Endothelial cell of umbilical vein (primary cell): Measurements from ENCODE around the gene CALN1. TPM values are rescaled to one million over a fixed set of nuclear protein-coding genes. Genes with fewer than 3 reads are reported as not detected.

ENCODE experiments used
- BruUV-seq: library from RNA; stranded (reverse); fragments of 400-500 nt; replicated peaks from 2 replicates; lab custom pipeline; 2021; lab: Mats Ljungman, UMichigan
- CTCF ChIA-PET: fragments of 300-600, 350-600 bp; sonication (Branson Sonifier 250); formaldehyde crosslinking; loops from one replicate; lab custom pipeline; 2021; ENCODE audit warnings: antibody characterized with exemption, inconsistent platforms; lab: Charles Lee
- POLR2A ChIA-PET: fragments of 300-600, 350-600 bp; sonication (Branson Sonifier 250); formaldehyde crosslinking; loops from one replicate; lab custom pipeline; 2021; ENCODE audit warnings: antibody characterized with exemption, inconsistent platforms; lab: Charles Lee
- DNase-seq: peaks from one replicate; pipeline ENCODE4 v3.0.0-alpha.2; 2011; ENCODE audit warnings: low read depth, low spot score
- FAIRE-seq: peaks from 2 replicates; lab custom pipeline; 2011; peaks lifted over from hg19 to GRCh38; lab: Jason Lieb, UNC
- H2AFZ ChIP-seq: 2 replicates; pipeline ENCODE4 v1.6.0; 2012; ENCODE audit warnings: low read depth, low read length, control low read depth, inconsistent platforms
- H3K27ac ChIP-seq: 2 replicates; pipeline ENCODE4 v1.5.1; 2011; ENCODE audit warnings: low read depth, mild to moderate bottlenecking, control low read depth, low read length, moderate library complexity; ENCODE audit not compliant: insufficient read depth
- H3K27me3 ChIP-seq, 2 experiments: 2 replicates each; pipeline versions ENCODE4 v1.6.0 to v1.6.1; 2011; ENCODE audit warnings: low read length in 2 of 2, mixed read lengths in 1 of 2; ENCODE audit not compliant: control insufficient read depth in 2 of 2, insufficient read depth in 2 of 2
- H3K36me3 ChIP-seq, 2 experiments: 2 replicates in 1 of 2; 3 replicates in 1 of 2; pipeline ENCODE4 v1.5.1; 2011; ENCODE audit warnings: low read length in 2 of 2, mild to moderate bottlenecking in 1 of 2, moderate library complexity in 1 of 2; ENCODE audit not compliant: control insufficient read depth in 2 of 2, insufficient read depth in 2 of 2; ENCODE audit errors: extremely low read depth in 1 of 2
- H3K4me1 ChIP-seq: 3 replicates; pipeline ENCODE4 v1.5.1; 2011; ENCODE audit warnings: mild to moderate bottlenecking, low read length; ENCODE audit not compliant: control insufficient read depth, insufficient read depth; ENCODE audit errors: extremely low read depth
- H3K4me2 ChIP-seq: 2 replicates; pipeline ENCODE4 v1.6.1; 2011; ENCODE audit warnings: low read length, control low read depth, mixed read lengths; ENCODE audit not compliant: insufficient read depth
- H3K4me3 ChIP-seq, 3 experiments: fragments of 200-600 bp in 1 of 3; sonication (generic), shearing (Covaris generic) in 1 of 3; replicated peaks in 1 of 3; 2 replicates each; pipeline ENCODE4 v1.5.1; 2011 to 2016; ENCODE audit warnings: control low read depth in 3 of 3, low read length in 3 of 3, mild to moderate bottlenecking in 2 of 3, inconsistent platforms in 1 of 3, low read depth in 1 of 3, moderate library complexity in 1 of 3; ENCODE audit not compliant: insufficient read depth in 1 of 3
- H3K79me2 ChIP-seq: 2 replicates; pipeline ENCODE4 v1.6.0; 2012; ENCODE audit warnings: low read length, inconsistent platforms; ENCODE audit not compliant: control insufficient read depth, insufficient read depth
- H3K9ac ChIP-seq: replicated peaks from 2 replicates; pipeline ENCODE3; 2011; ENCODE audit warnings: low read length, control low read depth; ENCODE audit not compliant: insufficient read depth; ENCODE audit errors: extremely low read depth
- H3K9me1 ChIP-seq: replicated peaks from 3 replicates; pipeline ENCODE4 v1.6.0; 2011; ENCODE audit warnings: mild to moderate bottlenecking, low read length; ENCODE audit not compliant: control insufficient read depth, insufficient read depth; ENCODE audit errors: extremely low read depth
- H3K9me3 ChIP-seq: replicated peaks from 2 replicates; pipeline ENCODE4 v1.5.1; 2012; ENCODE audit warnings: low read length, inconsistent platforms; ENCODE audit not compliant: control insufficient read depth, insufficient read depth
- H4K20me1 ChIP-seq: replicated peaks from 2 replicates; pipeline ENCODE3; 2011; ENCODE audit warnings: mild to moderate bottlenecking, low read length; ENCODE audit not compliant: control insufficient read depth, insufficient read depth; ENCODE audit errors: extremely low read depth
- CTCF ChIP-seq, 2 donors: IDR thresholded peaks; 1 replicate in 1 of 2; 2 replicates in 1 of 2; pipeline ENCODE4 v1.5.1; 2011; ENCODE audit warnings: low read length in 2 of 2, mild to moderate bottlenecking in 2 of 2, moderate library complexity in 2 of 2, control low read depth in 1 of 2, inconsistent platforms in 1 of 2, low read depth in 1 of 2; ENCODE audit not compliant: insufficient read depth in 1 of 2; ENCODE audit errors: extremely low read depth in 1 of 2
- EZH2 ChIP-seq: IDR thresholded peaks from 2 replicates; pipeline ENCODE4 v1.6.1; 2012; ENCODE audit warnings: borderline replicate concordance, low read depth, mild to moderate bottlenecking, moderate library complexity, low read length, inconsistent platforms; ENCODE audit not compliant: severe bottlenecking
- FOS ChIP-seq: IDR thresholded peaks from 2 replicates; pipeline ENCODE4 v1.6.1; 2011; ENCODE audit warnings: mild to moderate bottlenecking, low read length, moderate library complexity, borderline replicate concordance; ENCODE audit not compliant: insufficient read depth
- GATA2 ChIP-seq: IDR thresholded peaks from 2 replicates; pipeline ENCODE4 v1.7.0; 2011; ENCODE audit warnings: low read depth, mild to moderate bottlenecking, moderate library complexity, mixed read lengths, low read length; ENCODE audit not compliant: insufficient read length, insufficient read depth
- JUN ChIP-seq: IDR thresholded peaks from 2 replicates; pipeline ENCODE4 v1.6.1; 2011; ENCODE audit warnings: borderline replicate concordance, low read depth; ENCODE audit not compliant: insufficient read length, insufficient read depth
- MAX ChIP-seq: IDR thresholded peaks from 2 replicates; pipeline ENCODE4 v1.6.1; 2011; ENCODE audit not compliant: insufficient read depth, insufficient read length
- MYC ChIP-seq: IDR thresholded peaks from one replicate; pipeline ENCODE4 v1.6.1; 2011; ENCODE audit warnings: mild to moderate bottlenecking, low read depth, low read length
- POLR2A ChIP-seq: IDR thresholded peaks from 2 replicates; pipeline ENCODE4 v1.6.1; 2012; ENCODE audit warnings: low read depth, mild to moderate bottlenecking, control low read depth, low read length
- POLR2AphosphoS5 ChIP-seq: IDR thresholded peaks from 2 replicates; pipeline ENCODE4 v1.6.1; 2012; ENCODE audit warnings: low read depth, mild to moderate bottlenecking, control low read depth, low read length, moderate library complexity; ENCODE audit not compliant: insufficient read depth
- dilution Hi-C: fragments of 300-500 bp; cut with MboI; formaldehyde crosslinking; loops from one replicate; pipeline ENCODE4 v1.15.0; 2019; ENCODE audit warnings: low sequenced_read_pairs; ENCODE audit not compliant: extremely low pct_ligation_motif_present
- intact Hi-C: fragments of 100-400 bp; cut with micrococcal nuclease; formaldehyde crosslinking; loops from one replicate; pipeline ENCODE4 v1.10.0; 2022
- polyA plus RNA-seq, 4 experiments: library from polyadenylated mRNA; depleted of rRNA in 3 of 4; stranded (reverse) in 3 of 4; unstranded in 1 of 4; fragments of >200 nt; gene quantifications; 2 replicates each; pipeline versions ENCODE4 v1.2.1 to v1.2.3, GENCODE V29; 2011 to 2012; ENCODE audit warnings: missing spikeins in 1 of 4
- total RNA-seq: library from RNA; stranded (reverse); gene quantifications from 2 replicates; pipeline ENCODE4 v1.2.3, GENCODE V29; 2021

The CALN1 gene
- total and polyA plus RNA-seq, 2 donors (not counting 3 experiments of a cell fraction or from before 2014, with no cell fraction given): not detected

- Histone ChIP-seq H3K79me2 (no peaks in the 10 kb centered on the region), H3K4me2 (no peak overlapping the region), H3K36me3 (no peaks in the 10 kb centered on the region), H4K20me1 (no peaks in the 10 kb centered on the region), H3K9ac (no peak overlapping the region), H3K27ac (no peak overlapping the region), H3K4me1 (no peaks in the 10 kb centered on the region), H3K9me1 (no peaks in the 10 kb centered on the region), H3K4me3 (no peak overlapping the region), H3K9me3 (peaks cover 10% of the 10 kb centered on the region), H3K27me3 (no peaks in the 10 kb centered on the region), H2AFZ (no peak overlapping the region)
- BruUV-seq: no TSS peak
- FAIRE-seq (no peak), DNase-seq (no peak)
- no peak for TF ChIP-seq GATA2
- TF ChIP-seq POLR2A: no peak
- no peak for TF ChIP-seq MAX
- no peak for TF ChIP-seq EZH2
- TF ChIP-seq MYC: no peak
- intact Hi-C loops (no loop called here), dilution Hi-C loops (no loop called here)
- CTCF ChIA-PET: no interaction called here
- POLR2A ChIA-PET: no interaction called here
Observed at GRCh38 chr7:72123913-72124312, 288.2 kb downstream of the CALN1 start.

GRCh38 chr7:72118366-72118765 lies 293.8 kb downstream of the CALN1 start:
- Histone ChIP-seq H3K9me1 (no peaks in the 10 kb centered on the region), H3K27ac (no peak overlapping the region), H4K20me1 (no peaks in the 10 kb centered on the region), H3K36me3 (no peaks in the 10 kb centered on the region), H3K79me2 (no peaks in the 10 kb centered on the region), H2AFZ (no peak overlapping the region), H3K4me1 (no peaks in the 10 kb centered on the region), H3K4me3 (no peak overlapping the region), H3K9ac (no peak overlapping the region), H3K9me3 (peaks cover 9% of the 10 kb centered on the region), H3K27me3 (no peaks in the 10 kb centered on the region), H3K4me2 (no peak overlapping the region)
- BruUV-seq: no TSS peak
- dilution Hi-C loops (no loop called here), intact Hi-C loops (no loop called here)
- ChIA-PET POLR2A (no interaction called here), CTCF (no interaction called here)
- DNase-seq (no peak), FAIRE-seq (no peak)
- TF ChIP-seq MYC: no peak
- no peak for TF ChIP-seq JUN
- no peak for TF ChIP-seq MAX
- no peak for TF ChIP-seq CTCF (IDR thresholded peaks at IDR 0.05; ENCODE audit: extremely low read depth in 1 of 2, insufficient read depth in 1 of 2, low read depth in 1 of 2, low read length in 2 of 2)
- no peak for TF ChIP-seq FOS
- no peak for TF ChIP-seq POLR2A
- no peak for TF ChIP-seq EZH2
- TF ChIP-seq POLR2AphosphoS5: no peak
- TF ChIP-seq GATA2: no peak
